Measurements from ENCODE around the gene PPEF1. TPM values are rescaled to one million over a fixed set of nuclear protein-coding genes. Genes with fewer than 3 reads are reported as not detected.

Gene PPEF1
- total RNA-seq, 1 donor from 2014 or later, result not detected

DNA sequence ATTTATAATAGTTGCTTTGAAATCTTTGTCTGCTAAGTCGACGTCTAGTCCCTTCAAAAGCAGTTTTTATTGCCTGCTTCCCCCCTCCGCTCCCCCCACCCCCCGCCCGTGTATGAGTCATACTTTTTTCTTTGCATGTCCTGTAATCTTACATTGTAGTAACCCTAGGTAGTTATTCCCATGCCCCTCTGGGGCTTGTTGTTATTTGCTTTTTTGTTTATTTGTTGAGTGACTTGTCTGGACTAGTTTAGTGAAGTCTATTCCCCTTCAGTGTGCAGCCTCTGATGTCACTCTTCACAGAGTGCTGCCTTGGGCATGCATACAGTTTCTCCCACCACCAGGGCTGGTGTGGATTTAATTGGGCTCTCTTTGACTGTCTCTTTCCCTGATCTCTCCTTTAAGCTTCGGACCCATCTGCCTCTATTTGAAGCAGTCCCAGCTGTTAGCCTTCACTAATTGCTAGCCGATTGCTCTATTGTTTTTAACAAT lies 86.2 kb downstream of the PPEF1 start:
- no peak for DNase-seq (ENCODE audit: low read depth)
- H3K4me3 ChIP-seq (ENCODE audit: low read depth, low read length), result no peak overlapping the region
- TF ChIP-seq, protein P1, sequence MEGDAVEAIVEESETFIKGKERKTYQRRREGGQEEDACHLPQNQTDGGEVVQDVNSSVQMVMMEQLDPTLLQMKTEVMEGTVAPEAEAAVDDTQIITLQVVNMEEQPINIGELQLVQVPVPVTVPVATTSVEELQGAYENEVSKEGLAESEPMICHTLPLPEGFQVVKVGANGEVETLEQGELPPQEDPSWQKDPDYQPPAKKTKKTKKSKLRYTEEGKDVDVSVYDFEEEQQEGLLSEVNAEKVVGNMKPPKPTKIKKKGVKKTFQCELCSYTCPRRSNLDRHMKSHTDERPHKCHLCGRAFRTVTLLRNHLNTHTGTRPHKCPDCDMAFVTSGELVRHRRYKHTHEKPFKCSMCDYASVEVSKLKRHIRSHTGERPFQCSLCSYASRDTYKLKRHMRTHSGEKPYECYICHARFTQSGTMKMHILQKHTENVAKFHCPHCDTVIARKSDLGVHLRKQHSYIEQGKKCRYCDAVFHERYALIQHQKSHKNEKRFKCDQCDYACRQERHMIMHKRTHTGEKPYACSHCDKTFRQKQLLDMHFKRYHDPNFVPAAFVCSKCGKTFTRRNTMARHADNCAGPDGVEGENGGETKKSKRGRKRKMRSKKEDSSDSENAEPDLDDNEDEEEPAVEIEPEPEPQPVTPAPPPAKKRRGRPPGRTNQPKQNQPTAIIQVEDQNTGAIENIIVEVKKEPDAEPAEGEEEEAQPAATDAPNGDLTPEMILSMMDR (conservative IDR thresholded peaks at IDR 0.05; ENCODE audit: low read depth, low read length), result no peak

DNA sequence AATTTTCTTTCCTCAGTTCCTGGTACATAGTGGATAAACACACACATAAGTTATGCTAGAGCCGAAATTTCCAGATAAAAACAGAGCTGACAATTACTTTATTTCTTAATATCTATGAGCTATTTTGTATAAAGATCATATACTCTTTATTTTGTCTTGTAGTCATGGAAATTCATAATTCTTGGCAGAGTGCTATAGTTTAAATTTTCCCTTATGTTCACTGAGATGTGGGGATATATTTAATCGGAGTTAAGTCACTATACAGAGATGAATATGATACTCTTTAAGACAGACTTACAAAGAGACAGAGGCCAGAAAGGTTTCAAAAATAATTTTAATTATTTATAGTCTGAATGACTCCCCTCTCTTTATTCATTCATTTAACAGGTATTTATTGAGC lies 89.7 kb downstream of the PPEF1 start:
- TF ChIP-seq, protein P1 (conservative IDR thresholded peaks at IDR 0.05; ENCODE audit: low read depth, low read length), result no peak
- no peak overlapping the region for H3K4me3 ChIP-seq (ENCODE audit: low read depth, low read length)
- no peak for DNase-seq (ENCODE audit: low read depth)

DNA sequence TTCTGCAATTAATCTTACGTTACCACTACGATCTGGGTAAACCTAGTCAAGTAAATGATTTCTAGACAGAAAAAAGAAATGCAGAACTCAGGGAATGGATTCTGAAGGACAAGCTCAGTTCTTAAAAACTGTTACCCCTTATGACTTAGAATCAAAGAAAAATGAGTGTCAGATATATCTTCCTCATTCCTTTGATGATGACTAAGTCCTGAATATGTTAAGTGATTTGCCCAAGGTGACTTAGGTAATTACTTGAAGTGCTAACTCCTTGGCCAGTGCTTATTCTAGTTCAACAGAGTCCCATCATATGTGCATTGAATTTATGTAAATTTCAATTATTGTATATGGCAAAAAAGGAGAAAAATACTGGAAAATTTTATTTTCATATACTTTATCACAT lies 92.5 kb downstream of the PPEF1 start:
- H3K4me3 ChIP-seq (ENCODE audit: low read depth, low read length), result no peak overlapping the region
- no peak for DNase-seq (ENCODE audit: low read depth)
- TF ChIP-seq, protein P1 (conservative IDR thresholded peaks at IDR 0.05; ENCODE audit: low read depth, low read length), result no peak

DNA sequence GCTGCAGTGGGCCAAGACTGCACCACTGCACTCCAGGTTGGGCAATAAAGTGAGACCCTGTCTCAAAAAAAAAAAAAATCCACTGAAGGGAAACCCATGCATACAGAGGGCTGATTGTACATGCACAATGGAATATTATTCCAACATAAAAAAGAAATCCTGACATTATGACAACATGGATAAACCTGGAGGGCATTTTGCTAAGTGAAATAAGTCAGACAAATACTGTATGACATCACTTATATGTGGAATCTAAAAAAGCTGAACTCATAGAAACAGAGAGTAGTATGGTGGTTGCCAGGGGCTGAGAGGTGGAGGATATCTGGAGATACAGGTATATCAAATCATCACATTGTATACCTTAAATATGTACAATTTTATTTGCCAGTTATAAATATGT lies 102.2 kb downstream of the PPEF1 start:
- TF ChIP-seq, protein P1 (conservative IDR thresholded peaks at IDR 0.05; ENCODE audit: low read depth, low read length), result no peak
- H3K4me3 ChIP-seq (ENCODE audit: low read depth, low read length), result no peak overlapping the region
- no peak for DNase-seq (ENCODE audit: low read depth)

DNA sequence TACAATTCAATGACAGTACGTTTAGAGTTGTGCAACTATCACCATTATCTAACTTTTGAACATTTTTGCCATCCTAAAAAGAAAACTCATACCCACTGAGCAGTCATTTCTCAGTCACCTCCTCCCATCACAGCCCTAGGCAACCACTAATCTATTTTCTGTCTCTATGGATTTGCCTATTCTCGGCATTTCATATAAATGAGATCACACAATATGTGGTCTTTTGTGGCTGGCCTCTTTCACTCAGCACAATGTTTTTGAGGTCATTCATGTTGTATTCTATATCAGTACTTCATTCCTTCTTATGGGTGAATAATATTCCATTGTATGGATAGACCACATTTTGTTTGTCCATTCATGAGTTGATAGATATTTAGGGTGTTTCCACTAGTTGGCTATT lies 103.0 kb downstream of the PPEF1 start:
- no peak for DNase-seq (ENCODE audit: low read depth)
- TF ChIP-seq, protein P1 (conservative IDR thresholded peaks at IDR 0.05; ENCODE audit: low read depth, low read length), result no peak
- no peak overlapping the region for H3K4me3 ChIP-seq (ENCODE audit: low read depth, low read length)

DNA sequence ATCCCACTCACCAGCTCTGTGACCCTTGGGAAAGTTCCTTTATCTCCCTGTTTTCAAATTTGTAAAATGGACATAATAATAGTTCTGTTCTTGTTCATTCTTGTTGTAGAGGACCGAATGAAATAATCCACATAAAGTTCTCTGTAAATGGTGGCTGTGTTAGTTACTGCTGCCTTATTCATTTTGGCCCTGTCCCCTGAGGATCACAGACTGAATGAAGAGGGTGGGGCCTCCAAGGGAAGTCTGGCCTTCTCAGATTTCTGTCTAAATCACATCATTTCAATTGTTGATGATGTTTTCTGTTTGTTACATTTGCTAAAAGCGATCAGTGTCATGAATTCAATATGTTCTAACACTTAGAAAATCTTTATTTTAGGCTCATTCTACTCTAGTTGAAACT lies 117.9 kb downstream of the PPEF1 start:
- DNase-seq (ENCODE audit: low read depth), result no peak
- TF ChIP-seq, protein P1 (conservative IDR thresholded peaks at IDR 0.05; ENCODE audit: low read depth, low read length), result no peak
- no peak overlapping the region for H3K4me3 ChIP-seq (ENCODE audit: low read depth, low read length)

DNA sequence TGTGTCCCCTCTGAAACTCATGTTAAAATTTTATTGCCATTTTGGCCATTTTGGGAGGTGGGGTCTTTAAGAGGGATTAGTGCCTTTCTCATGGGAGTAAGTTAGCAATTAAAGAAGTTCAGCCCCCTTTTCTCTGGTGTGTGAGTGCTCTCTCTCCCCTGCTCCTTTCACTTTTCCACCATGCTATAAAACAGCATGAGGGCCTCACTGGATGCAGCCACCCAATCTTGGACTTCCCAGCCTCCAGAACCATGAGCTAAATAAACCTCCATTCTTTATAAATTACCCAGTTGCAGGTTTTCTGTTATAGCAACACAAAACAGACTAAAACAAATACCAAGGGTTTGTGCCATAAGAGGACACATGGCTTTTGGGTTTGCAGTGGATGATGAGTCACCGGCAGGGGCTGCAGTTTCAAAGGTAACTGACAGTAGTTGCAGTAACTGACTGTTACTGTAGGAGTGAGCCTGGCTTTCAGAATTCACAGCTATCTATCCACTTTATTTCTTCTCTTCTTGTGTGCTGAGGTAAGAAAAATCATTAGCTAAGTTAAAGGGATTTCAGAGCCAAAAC lies 121.5 kb downstream of the PPEF1 start:
- DNase-seq (ENCODE audit: low read depth), result no peak
- no peak overlapping the region for H3K4me3 ChIP-seq (ENCODE audit: low read depth, low read length)
- TF ChIP-seq, protein P1 (conservative IDR thresholded peaks at IDR 0.05; ENCODE audit: low read depth, low read length), result no peak

All from epithelial cell of proximal tubule (primary cell).